Large intestine (tissue), 1 donor: ENCODE measurements around the gene ZNG1E. TPM values are rescaled to one million over a fixed set of nuclear protein-coding genes. Genes with fewer than 3 reads are reported as not detected.

Experiments used
- polyA plus RNA-seq: library from polyadenylated mRNA; unstranded; fragments of 120-200 nt; gene quantifications from one replicate; pipeline ENCODE4 v1.2.1, GENCODE V29; 2013

ZNG1E gene
- polyA plus RNA-seq, 1 donor: 78.3 TPM

Other genes starting within 250 kb of the ZNG1E start
- gene FOXD4L4, start 61.2 kb downstream of the ZNG1E start, polyA plus RNA-seq: 0.03 TPM